Suprapubic skin (tissue), 4 donors: ENCODE results near the gene TMEM131L. TPM values are rescaled to one million over a fixed set of nuclear protein-coding genes. Genes with fewer than 3 reads are reported as not detected.

Experiments
- DNase-seq, 2 donors: peaks; one replicate each; pipeline ENCODE4 v3.0.0-alpha.2; 2019; ENCODE audit warnings: low spot score in 2 of 2
- H3K27ac ChIP-seq: fragments of 200-600 bp; sonication (generic); one replicate; pipeline ENCODE4 v1.5.1; 2019
- H3K27me3 ChIP-seq: fragments of 200-600 bp; sonication (generic); one replicate; pipeline ENCODE4 v1.5.1; 2019
- H3K36me3 ChIP-seq: fragments of 200-600 bp; sonication (generic); one replicate; pipeline ENCODE4 v1.5.1; 2019
- H3K4me1 ChIP-seq: fragments of 200-600 bp; sonication (generic); one replicate; pipeline ENCODE4 v1.5.1; 2019
- H3K4me3 ChIP-seq: fragments of 200-600 bp; sonication (generic); one replicate; pipeline ENCODE4 v1.5.1; 2019; ENCODE audit warnings: mild to moderate bottlenecking
- H3K9me3 ChIP-seq: fragments of 200-600 bp; sonication (generic); one replicate; pipeline ENCODE4 v1.5.1; 2019
- CTCF ChIP-seq, 2 donors: fragments of 200-600 bp in 1 of 2; fragments of 450-650 bp in 1 of 2; sonication (generic) in 1 of 2; IDR thresholded peaks; one replicate each; pipeline ENCODE4 v1.5.1; 2016 to 2019; ENCODE audit warnings: antibody characterized with exemption in 2 of 2, mild to moderate bottlenecking in 1 of 2, moderate library complexity in 1 of 2
- EP300 ChIP-seq: sonication (generic); formaldehyde crosslinking; IDR thresholded peaks from one replicate; pipeline ENCODE4 v1.6.1; 2017; ENCODE audit warnings: antibody characterized with exemption
- POLR2A ChIP-seq, 2 donors: fragments of 450-650 bp; IDR thresholded peaks; one replicate each; pipeline ENCODE4 v1.6.1; 2017; ENCODE audit warnings: antibody characterized with exemption in 2 of 2, mild to moderate bottlenecking in 2 of 2, moderate library complexity in 2 of 2
- POLR2AphosphoS5 ChIP-seq, 3 donors: sonication (generic); formaldehyde crosslinking; IDR thresholded peaks; one replicate each; pipeline ENCODE4 v1.6.1; 2017; ENCODE audit warnings: antibody characterized with exemption in 3 of 3
- WGBS: methylation state at CpG from one replicate; pipeline ENCODE4 v1.1.5; 2018; 5-methylcytosine and 5-hydroxymethylcytosine counted together
- total RNA-seq, 4 donors: library from RNA; depleted of rRNA; stranded (reverse); fragments of >200 nt; gene quantifications; one replicate each; pipeline ENCODE4 v1.1.0, GENCODE V29; 2016

TMEM131L gene
- total RNA-seq, 4 donors from 2014 or later: 13.5 to 25.0 (median 17.2) TPM

GRCh38 chr4:153419673-153420278, 46.4 kb upstream of the TMEM131L start:
- Histone ChIP-seq H3K27me3 (no peaks in the 10 kb centered on the region), H3K9me3 (no peaks in the 10 kb centered on the region), H3K27ac (no peak overlapping the region), H3K36me3 (no peaks in the 10 kb centered on the region), H3K4me1 (no peaks in the 10 kb centered on the region), H3K4me3 (no peak overlapping the region)
- TF ChIP-seq CTCF (IDR thresholded peaks at IDR 0.05) (no peak), POLR2A (IDR thresholded peaks at IDR 0.05) (no peak), EP300 (no peak), POLR2AphosphoS5 (IDR thresholded peaks at IDR 0.05) (no peak)
- DNase-seq: no peak
- WGBS: 87% methylated on average over 9 of the region's 9 CpGs

DNA sequence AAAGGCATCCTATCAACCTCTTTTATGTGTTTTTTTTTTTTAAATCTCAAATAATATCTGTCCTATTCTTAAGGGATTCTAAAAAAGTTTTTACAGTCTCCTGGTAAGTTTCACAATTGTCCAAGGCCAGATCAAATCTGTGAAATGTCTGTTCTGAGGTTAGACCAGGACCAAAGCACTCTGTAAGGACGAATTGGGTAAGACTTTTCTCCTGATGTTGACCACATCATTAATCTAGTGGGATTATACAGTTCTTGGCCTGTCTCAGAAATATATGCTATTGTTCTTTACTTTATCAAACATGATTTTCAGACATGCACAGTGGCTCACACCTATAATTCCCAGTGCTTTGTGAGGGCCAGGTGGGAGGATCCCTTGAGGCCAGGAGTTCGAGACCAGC, 45.8 kb upstream of the TMEM131L start:
- TF ChIP-seq CTCF (IDR thresholded peaks at IDR 0.05): no peak
- no peak for TF ChIP-seq EP300
- no peak for TF ChIP-seq POLR2A (IDR thresholded peaks at IDR 0.05)
- TF ChIP-seq POLR2AphosphoS5 (IDR thresholded peaks at IDR 0.05): no peak
- DNase-seq: no peak
- Histone ChIP-seq H3K27me3 (no peaks in the 10 kb centered on the region), H3K36me3 (no peaks in the 10 kb centered on the region), H3K27ac (no peak overlapping the region), H3K9me3 (no peaks in the 10 kb centered on the region), H3K4me1 (no peaks in the 10 kb centered on the region), H3K4me3 (no peak overlapping the region)
- WGBS: 95% methylated on average over 2 of the region's 2 CpGs

DNA sequence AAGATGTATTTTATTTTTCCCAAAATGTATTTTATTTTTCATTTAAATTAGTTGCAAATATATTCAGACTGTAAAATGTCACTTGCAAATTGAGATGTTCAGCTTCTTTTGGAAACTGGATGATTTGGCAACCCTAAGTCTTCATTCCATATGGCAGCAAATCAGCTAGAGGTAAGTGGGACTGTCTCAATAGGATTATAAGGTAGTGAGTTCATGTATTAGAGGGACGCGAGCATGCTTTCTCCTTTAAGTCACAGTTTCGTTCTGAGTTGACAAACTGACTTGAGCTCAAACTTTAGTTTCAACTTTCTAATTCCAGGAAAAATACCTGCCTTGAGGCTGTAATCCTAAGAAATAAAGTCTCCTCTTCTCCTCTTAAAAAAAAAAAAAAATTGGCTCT, 44.2 kb upstream of the TMEM131L start:
- no peaks in the 10 kb centered on the region for H3K9me3 ChIP-seq
- no peaks in the 10 kb centered on the region for H3K36me3 ChIP-seq
- DNase-seq: no peak
- 85% methylated on average over 3 of the region's 3 CpGs for WGBS
- no peaks in the 10 kb centered on the region for H3K27me3 ChIP-seq
- H3K4me1 ChIP-seq: no peaks in the 10 kb centered on the region
- H3K4me3 ChIP-seq: no peak overlapping the region
- no peak for TF ChIP-seq EP300
- no peak for TF ChIP-seq POLR2AphosphoS5 (IDR thresholded peaks at IDR 0.05)
- TF ChIP-seq CTCF (IDR thresholded peaks at IDR 0.05): no peak
- TF ChIP-seq POLR2A (IDR thresholded peaks at IDR 0.05): no peak
- H3K27ac ChIP-seq: no peak overlapping the region

GRCh38 chr4:153426207-153426885, 39.8 kb upstream of the TMEM131L start:
- TF ChIP-seq CTCF (IDR thresholded peaks at IDR 0.05) (no peak), POLR2A (IDR thresholded peaks at IDR 0.05) (no peak), EP300 (no peak), POLR2AphosphoS5 (IDR thresholded peaks at IDR 0.05) (no peak)
- 70% methylated on average over 4 of the region's 4 CpGs for WGBS
- Histone ChIP-seq H3K27me3 (no peaks in the 10 kb centered on the region), H3K9me3 (no peaks in the 10 kb centered on the region), H3K4me1 (no peaks in the 10 kb centered on the region), H3K27ac (no peak overlapping the region), H3K4me3 (no peak overlapping the region), H3K36me3 (no peaks in the 10 kb centered on the region)
- no peak for DNase-seq

DNA sequence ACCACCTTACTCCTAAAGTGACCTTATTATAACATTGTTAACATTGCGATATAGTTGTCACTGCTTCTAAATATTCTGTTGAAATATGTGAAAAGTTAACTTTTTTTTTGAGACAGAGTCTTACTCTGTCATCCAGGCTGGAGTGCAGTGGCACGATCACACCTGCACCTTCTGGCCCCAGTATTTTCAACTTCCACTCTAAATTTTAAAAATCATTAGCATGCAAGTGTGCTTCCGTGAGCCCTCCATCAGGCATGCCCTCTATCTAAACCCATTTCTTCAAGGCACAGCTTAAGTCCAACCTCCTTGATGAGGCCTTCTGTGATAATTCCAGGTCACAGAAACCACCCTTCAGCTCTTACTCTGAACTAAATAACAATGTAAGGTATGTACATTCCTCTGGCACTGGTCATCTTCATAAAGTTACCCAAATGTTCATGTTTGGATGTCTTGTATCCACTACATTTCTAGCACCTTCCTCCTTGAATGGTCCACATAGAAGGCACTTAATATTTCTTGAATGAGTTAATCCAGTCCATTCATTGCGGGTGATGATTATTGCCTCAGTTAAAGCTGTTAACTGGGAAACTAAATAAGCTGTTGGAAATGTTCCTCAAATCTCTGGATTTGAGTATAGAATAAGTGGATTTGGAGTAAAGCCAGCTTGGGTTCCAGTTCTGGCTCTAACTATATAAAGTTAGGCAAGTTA, 38.6 kb upstream of the TMEM131L start:
- Histone ChIP-seq H3K4me1 (no peaks in the 10 kb centered on the region), H3K4me3 (no peak overlapping the region), H3K9me3 (no peaks in the 10 kb centered on the region), H3K27ac (no peak overlapping the region), H3K36me3 (no peaks in the 10 kb centered on the region), H3K27me3 (no peaks in the 10 kb centered on the region)
- 95% methylated on average over 4 of the region's 4 CpGs for WGBS
- no peak for TF ChIP-seq POLR2A (IDR thresholded peaks at IDR 0.05)
- no peak for TF ChIP-seq POLR2AphosphoS5 (IDR thresholded peaks at IDR 0.05)
- TF ChIP-seq EP300: no peak
- TF ChIP-seq CTCF (IDR thresholded peaks at IDR 0.05): no peak
- DNase-seq: no peak
